H9 (cell line): ENCODE results near the gene XRN1. TPM values are rescaled to one million over a fixed set of nuclear protein-coding genes. Genes with fewer than 3 reads are reported as not detected.

Source experiments
- DNase-seq: peaks from one replicate; pipeline ENCODE4 v3.0.0-alpha.2; 2017
- H2AFZ ChIP-seq: one replicate; pipeline ENCODE4 v1.6.1; 2013; ENCODE audit warnings: mild to moderate bottlenecking, low read length, control low read depth, moderate library complexity
- H2AK5ac ChIP-seq: 2 replicates; pipeline ENCODE4 v1.6.1; 2013; ENCODE audit warnings: low read length, control low read depth, mixed read lengths; ENCODE audit not compliant: insufficient read length
- H2BK120ac ChIP-seq: one replicate; pipeline ENCODE4 v1.6.1; 2013; ENCODE audit warnings: low read depth, mild to moderate bottlenecking, low read length, control low read depth, inconsistent platforms; ENCODE audit not compliant: poor library complexity, severe bottlenecking
- H2BK12ac ChIP-seq: 2 replicates; pipeline ENCODE4 v1.6.1; 2013; ENCODE audit warnings: low read length, control low read depth, mixed read lengths, low read depth; ENCODE audit not compliant: insufficient read length
- H2BK15ac ChIP-seq: 2 replicates; pipeline ENCODE4 v1.6.1; 2013; ENCODE audit warnings: low read depth, low read length, control low read depth
- H2BK20ac ChIP-seq: one replicate; pipeline ENCODE4 v1.6.1; 2013; ENCODE audit warnings: low read depth, mild to moderate bottlenecking, low read length, control low read depth, inconsistent platforms; ENCODE audit not compliant: poor library complexity, severe bottlenecking
- H2BK5ac ChIP-seq: 2 replicates; pipeline ENCODE4 v1.6.1; 2013; ENCODE audit warnings: low read length, control low read depth, mixed read lengths; ENCODE audit not compliant: insufficient read length
- H3K14ac ChIP-seq: 2 replicates; pipeline ENCODE4 v1.6.1; 2013; ENCODE audit warnings: low read length, control low read depth; ENCODE audit not compliant: insufficient read depth
- H3K18ac ChIP-seq: 2 replicates; pipeline ENCODE4 v1.6.1; 2013; ENCODE audit warnings: low read depth, mild to moderate bottlenecking, mixed read lengths, low read length, control low read depth; ENCODE audit not compliant: insufficient read length
- H3K23ac ChIP-seq: 2 replicates; pipeline ENCODE4 v1.6.1; 2013; ENCODE audit warnings: low read length, control low read depth, mixed read lengths, low read depth; ENCODE audit not compliant: insufficient read length
- H3K23me2 ChIP-seq: 2 replicates; pipeline ENCODE4 v1.6.1; 2013; ENCODE audit warnings: low read depth, mild to moderate bottlenecking, mixed read lengths, low read length, control low read depth; ENCODE audit not compliant: insufficient read length, poor library complexity, severe bottlenecking
- H3K27ac ChIP-seq: 2 replicates; pipeline ENCODE4 v1.5.1; 2013; ENCODE audit warnings: low read length, control low read depth, mixed read lengths, low read depth; ENCODE audit not compliant: insufficient read length
- H3K27me3 ChIP-seq: 2 replicates; pipeline ENCODE4 v1.6.1; 2013; ENCODE audit warnings: low read length, control low read depth, inconsistent platforms; ENCODE audit not compliant: insufficient read depth
- H3K4ac ChIP-seq: 2 replicates; pipeline ENCODE4 v1.6.1; 2013; ENCODE audit warnings: low read depth, mild to moderate bottlenecking, control low read depth, inconsistent platforms, low read length, moderate library complexity
- H3K4me1 ChIP-seq: 2 replicates; pipeline ENCODE4 v1.6.1; 2013; ENCODE audit warnings: low read length, control low read depth, inconsistent platforms; ENCODE audit not compliant: insufficient read depth
- H3K4me2 ChIP-seq: 2 replicates; pipeline ENCODE4 v1.6.1; 2013; ENCODE audit warnings: low read length, control low read depth, mixed read lengths; ENCODE audit not compliant: insufficient read length, insufficient read depth
- H3K56ac ChIP-seq: 2 replicates; pipeline ENCODE4 v1.6.1; 2013; ENCODE audit warnings: low read depth, mild to moderate bottlenecking, mixed read lengths, low read length, control low read depth; ENCODE audit not compliant: insufficient read length
- H3K79me1 ChIP-seq: 2 replicates; pipeline ENCODE4 v1.6.1; 2013; ENCODE audit warnings: low read depth, mild to moderate bottlenecking, moderate library complexity, low read length, control low read depth, inconsistent platforms; ENCODE audit not compliant: insufficient read depth, poor library complexity, severe bottlenecking
- H3K79me2 ChIP-seq: 2 replicates; pipeline ENCODE4 v1.6.1; 2013; ENCODE audit warnings: low read length, control low read depth, inconsistent platforms; ENCODE audit not compliant: insufficient read depth
- H3K9ac ChIP-seq: 2 replicates; pipeline ENCODE4 v1.6.1; 2013; ENCODE audit warnings: low read length, control low read depth, mixed read lengths; ENCODE audit not compliant: insufficient read length; ENCODE audit errors: extremely low read depth
- H3K9me3 ChIP-seq: one replicate; pipeline ENCODE4 v1.6.1; 2013; ENCODE audit warnings: low read depth, low read length, inconsistent platforms; ENCODE audit not compliant: control insufficient read depth
- H3T11ph ChIP-seq: one replicate; pipeline ENCODE4 v1.6.1; 2013; ENCODE audit warnings: mild to moderate bottlenecking, low read length, control low read depth, inconsistent platforms
- H4K20me1 ChIP-seq: one replicate; pipeline ENCODE4 v1.6.1; 2013; ENCODE audit not compliant: control insufficient read depth, insufficient read length, insufficient read depth
- H4K5ac ChIP-seq: 2 replicates; pipeline ENCODE4 v1.6.1; 2013; ENCODE audit warnings: low read depth, mild to moderate bottlenecking, mixed read lengths, low read length, control low read depth; ENCODE audit not compliant: insufficient read length
- H4K8ac ChIP-seq: replicated peaks from 2 replicates; pipeline ENCODE4 v1.6.1; 2013; ENCODE audit warnings: low read length, control low read depth, mixed read lengths, low read depth; ENCODE audit not compliant: insufficient read length
- H4K91ac ChIP-seq: 2 replicates; pipeline ENCODE4 v1.6.1; 2013; ENCODE audit warnings: low read depth, mild to moderate bottlenecking, moderate library complexity, mixed read lengths, low read length, control low read depth; ENCODE audit not compliant: insufficient read length
- H3K27ac Mint-ChIP-seq, 3 experiments: 2 replicates in 2 of 3; 3 replicates in 1 of 3; pipeline ENCODE4 v1.8.0; 2020 to 2021; ENCODE audit warnings: mixed read lengths in 3 of 3, mild to moderate bottlenecking in 1 of 3, moderate library complexity in 1 of 3
- H3K27me3 Mint-ChIP-seq: 2 replicates; pipeline ENCODE4 v1.8.0; 2021; ENCODE audit warnings: low read depth, mild to moderate bottlenecking, moderate library complexity, mixed read lengths
- H3K36me3 Mint-ChIP-seq, 3 experiments: 2 replicates in 2 of 3; 3 replicates in 1 of 3; pipeline ENCODE4 v1.8.0; 2020 to 2021; ENCODE audit warnings: low read depth in 3 of 3, mixed read lengths in 3 of 3; ENCODE audit not compliant: insufficient read depth in 1 of 3
- H3K4me1 Mint-ChIP-seq, 2 experiments: 2 replicates each; pipeline ENCODE4 v1.8.0; 2020; ENCODE audit warnings: mixed read lengths in 2 of 2
- H3K4me3 Mint-ChIP-seq, 2 experiments: 2 replicates in 1 of 2; 3 replicates in 1 of 2; pipeline ENCODE4 v1.8.0; 2020 to 2021; ENCODE audit warnings: mild to moderate bottlenecking in 2 of 2, mixed read lengths in 2 of 2, moderate library complexity in 1 of 2
- H3K9me3 Mint-ChIP-seq, 2 experiments: 2 replicates in 1 of 2; 3 replicates in 1 of 2; pipeline ENCODE4 v1.8.0; 2020; ENCODE audit warnings: mild to moderate bottlenecking in 2 of 2, mixed read lengths in 2 of 2, moderate library complexity in 1 of 2
- CTCF ChIP-seq: fragments of 200-600 bp; sonication (generic); conservative IDR thresholded peaks from 3 replicates; pipeline ENCODE4 v1.8.0; 2021; ENCODE audit warnings: antibody characterized with exemption, mild to moderate bottlenecking
- WGBS: extraction: QIAGEN DNeasy Blood & Tissue Kit; methylation state at CpG from one replicate; pipeline ENCODE4 v1.1.7; 2013; ENCODE audit warnings: missing lambda C conversion rate, low lambda C conversion rate, mixed read lengths; ENCODE audit not compliant: insufficient read length; ENCODE audit errors: extremely low coverage; 5-methylcytosine and 5-hydroxymethylcytosine counted together
- total RNA-seq: library from RNA; stranded (reverse); gene quantifications from 2 replicates; pipeline ENCODE4 v1.2.1, GENCODE V29; 2021

Gene XRN1
- total RNA-seq, 1 experiment from 2014 or later, result 15.0 TPM

DNA sequence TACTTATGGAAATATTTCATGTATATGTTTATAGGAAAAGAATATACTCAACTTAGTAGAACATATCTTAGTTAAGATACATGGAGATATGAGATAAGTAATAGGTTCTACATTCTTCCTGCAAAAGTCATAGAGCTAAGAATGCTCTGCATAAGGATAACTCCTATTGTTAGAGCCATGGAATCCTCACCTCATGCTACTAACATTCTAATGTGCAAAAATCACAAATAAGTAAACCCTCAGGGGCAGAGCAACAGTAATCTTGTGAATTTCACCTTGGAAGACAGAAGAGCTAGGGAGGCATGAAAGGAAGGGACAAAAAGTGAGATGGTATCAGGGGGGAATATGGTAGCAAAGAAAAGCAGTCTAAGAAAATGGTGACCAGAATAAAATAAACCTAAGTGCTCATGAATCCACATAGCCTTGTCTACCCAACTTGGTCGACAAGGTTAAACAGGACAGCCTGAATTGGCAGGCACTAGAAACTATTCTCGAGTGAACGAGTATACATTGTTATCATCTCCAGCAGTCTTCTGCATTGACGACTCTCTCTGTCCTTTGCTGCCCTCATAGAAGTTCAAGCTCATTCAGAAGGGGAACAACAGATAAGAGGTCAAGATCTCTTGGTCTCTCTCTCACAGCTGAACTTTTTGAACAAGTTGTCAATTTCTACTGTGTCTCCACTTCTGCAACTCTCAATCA is 52.8 kb downstream of the XRN1 start:
- Histone ChIP-seq H2BK5ac (no peak overlapping the region), H2AK5ac (no peak overlapping the region), H2BK12ac (no peak overlapping the region), H3K79me2 (no peaks in the 10 kb centered on the region), H3K9me3 (no peaks in the 10 kb centered on the region), H3K4ac (no peak overlapping the region), H3K23me2 (no peaks in the 10 kb centered on the region), H2BK120ac (no peak overlapping the region), H3K27me3 (no peaks in the 10 kb centered on the region), H2BK15ac (no peak overlapping the region), H3K27ac (no peak overlapping the region), H3K14ac (no peak overlapping the region), H3K4me2 (no peak overlapping the region), H3K9ac (no peak overlapping the region), H2BK20ac (no peak overlapping the region), H4K8ac (no peak overlapping the region), H3K23ac (no peak overlapping the region), H3K4me1 (no peaks in the 10 kb centered on the region), H4K91ac (no peak overlapping the region), H4K20me1 (no peaks in the 10 kb centered on the region), H3K56ac (no peak overlapping the region), H4K5ac (no peak overlapping the region), H3K18ac (no peak overlapping the region), H3K79me1 (no peaks in the 10 kb centered on the region), H3T11ph (no peak overlapping the region), H2AFZ (no peak overlapping the region)
- no peak overlapping the region for H3K4me3 Mint-ChIP-seq
- no peaks in the 10 kb centered on the region for H3K9me3 Mint-ChIP-seq
- no peak for TF ChIP-seq CTCF
- H3K36me3 Mint-ChIP-seq, result peaks cover 4 to 26% (median 7%) of the 10 kb centered on the region in 3 experiments; a peak in 6 of 7 replicates
- WGBS, result no CpG with 5 or more reads among the region's 4 CpGs
- no peaks in the 10 kb centered on the region for H3K27me3 Mint-ChIP-seq
- no peak for DNase-seq
- no peak overlapping the region for H3K27ac Mint-ChIP-seq
- no peaks in the 10 kb centered on the region for H3K4me1 Mint-ChIP-seq
